GM19372 (cell line): Measurements from ENCODE around the gene WSCD2.

Experiments
- ATAC-seq: cut with Tn5 transposase; IDR thresholded peaks from one replicate; pipeline ENCODE4 v1.9.1; 2021; ENCODE audit warnings: mild to moderate bottlenecking, low read depth, moderate library complexity; ENCODE audit not compliant: unreplicated experiment

Gene WSCD2

GRCh38 chr12:108126212-108126611 is 2.9 kb upstream of the WSCD2 start:
- ATAC-seq: no peak

GRCh38 chr12:108126990-108127501 is 2.0 kb upstream of the WSCD2 start:
- ATAC-seq: no peak

GRCh38 chr12:108127654-108128053 is 1.4 kb upstream of the WSCD2 start:
- ATAC-seq: no peak

- ATAC-seq: no peak
Observed at GRCh38 chr12:108128221-108129016, 669 bp upstream of the WSCD2 start.

- no peak for ATAC-seq
Observed at GRCh38 chr12:108131035-108131434, 1.9 kb downstream of the WSCD2 start.

GRCh38 chr12:108131657-108132126 is 2.6 kb downstream of the WSCD2 start:
- ATAC-seq: no peak

- ATAC-seq: no peak
Observed at GRCh38 chr12:108133482-108133881, 4.4 kb downstream of the WSCD2 start.

- ATAC-seq: no peak
Observed at GRCh38 chr12:108134744-108135143, 5.7 kb downstream of the WSCD2 start.

GRCh38 chr12:108135627-108136026 is 6.5 kb downstream of the WSCD2 start:
- ATAC-seq: no peak

- no peak for ATAC-seq
Observed at GRCh38 chr12:108136697-108137096, 7.6 kb downstream of the WSCD2 start.

GRCh38 chr12:108139454-108139853 is 10.4 kb downstream of the WSCD2 start:
- ATAC-seq: no peak

- no peak for ATAC-seq
Observed at GRCh38 chr12:108140501-108140900, 11.4 kb downstream of the WSCD2 start.

GRCh38 chr12:108141600-108142130 is 12.6 kb downstream of the WSCD2 start:
- ATAC-seq: no peak

- ATAC-seq: no peak
Observed at GRCh38 chr12:108143144-108143543, 14.1 kb downstream of the WSCD2 start.

GRCh38 chr12:108144080-108144479 is 15.0 kb downstream of the WSCD2 start:
- no peak for ATAC-seq

- ATAC-seq: no peak
Observed at GRCh38 chr12:108145011-108145410, 15.9 kb downstream of the WSCD2 start.

- ATAC-seq: no peak
Observed at GRCh38 chr12:108146035-108146893, 17.2 kb downstream of the WSCD2 start.

GRCh38 chr12:108147279-108147678 is 18.2 kb downstream of the WSCD2 start:
- no peak for ATAC-seq

GRCh38 chr12:108148521-108149074 is 19.5 kb downstream of the WSCD2 start:
- no peak for ATAC-seq

- ATAC-seq: no peak
Observed at GRCh38 chr12:108150436-108150835, 21.3 kb downstream of the WSCD2 start.
